GM12878 (cell line): ENCODE data around the gene COL19A1. TPM values are rescaled to one million over a fixed set of nuclear protein-coding genes. Genes with fewer than 3 reads are reported as not detected.

Experiments
- ATAC-seq: fragments of 200-7000 bp; cut with Tn5 transposase; 3 replicates; pipeline ENCODE4 v1.9.1; 2020; ENCODE audit warnings: mild to moderate bottlenecking, moderate library complexity
- BruUV-seq: library from RNA; stranded (reverse); fragments of 400-500 nt; replicated peaks from 2 replicates; lab custom pipeline; 2021; lab: Mats Ljungman, UMichigan
- CTCF ChIA-PET: fragments of 300-600 bp; sonication (Branson Sonifier 250); formaldehyde crosslinking; extraction: SDS; loops from one replicate; lab custom pipeline; 2021; ENCODE audit warnings: inconsistent platforms; lab: Yijun Ruan, JAX
- POLR2A ChIA-PET: fragments of 350-600 bp; formaldehyde crosslinking; extraction: SDS; loops from one replicate; lab custom pipeline; 2021; ENCODE audit warnings: inconsistent platforms; lab: Charles Lee
- RAD21 ChIA-PET: fragments of 300-600 bp; sonication (Branson Sonifier 250); formaldehyde crosslinking; loops from one replicate; lab custom pipeline; 2023; ENCODE audit warnings: antibody characterized with exemption; ENCODE audit not compliant: unreplicated experiment; lab: Charles Lee
- SMC1A ChIA-PET: fragments of 300-600 bp; sonication (Branson Sonifier 250); formaldehyde crosslinking; loops from one replicate; lab custom pipeline; 2023; ENCODE audit not compliant: unreplicated experiment, uncharacterized antibody; lab: Charles Lee
- DNase-seq: peaks from one replicate; pipeline ENCODE4 v3.0.0-alpha.2; 2011; ENCODE audit warnings: low read depth, low spot score
- FAIRE-seq: peaks from 3 replicates; lab custom pipeline; 2011; peaks lifted over from hg19 to GRCh38; lab: Jason Lieb, UNC
- H2AFZ ChIP-seq: 2 replicates; pipeline ENCODE4 v1.6.0; 2011; ENCODE audit warnings: low read depth, low read length, control low read depth; ENCODE audit not compliant: control insufficient read depth
- H3K27ac ChIP-seq: 2 replicates; pipeline ENCODE4 v1.5.1; 2011; ENCODE audit warnings: control low read depth; ENCODE audit not compliant: control insufficient read depth, insufficient read depth
- H3K27me3 ChIP-seq, 2 experiments: replicated peaks in 1 of 2; 2 replicates each; pipeline versions ENCODE4 v1.6.0 to v1.6.1; 2011; ENCODE audit warnings: low read length in 1 of 2; ENCODE audit not compliant: control insufficient read depth in 2 of 2, insufficient read depth in 2 of 2
- H3K36me3 ChIP-seq, 2 experiments: 2 replicates each; pipeline ENCODE4 v1.5.1; 2011; ENCODE audit warnings: low read length in 1 of 2; ENCODE audit not compliant: control insufficient read depth in 2 of 2, insufficient read depth in 2 of 2
- H3K4me1 ChIP-seq: 2 replicates; pipeline ENCODE4 v1.6.1; 2011; ENCODE audit warnings: mild to moderate bottlenecking, low read length, moderate library complexity, mixed read lengths; ENCODE audit not compliant: control insufficient read depth, insufficient read depth
- H3K4me2 ChIP-seq: 2 replicates; pipeline ENCODE4 v1.6.0; 2011; ENCODE audit warnings: control low read depth; ENCODE audit not compliant: control insufficient read depth, insufficient read depth
- H3K4me3 ChIP-seq: fragments of 200-600 bp; sonication (generic); 2 replicates; pipeline ENCODE4 v1.5.1; 2016
- H3K79me2 ChIP-seq: 2 replicates; pipeline ENCODE4 v1.6.0; 2011; ENCODE audit warnings: low read length; ENCODE audit not compliant: control insufficient read depth, insufficient read depth
- H3K9ac ChIP-seq: 2 replicates; pipeline ENCODE4 v1.8.0; 2011; ENCODE audit warnings: low read length, control low read depth, mixed read lengths; ENCODE audit not compliant: control insufficient read depth, insufficient read depth
- H3K9me3 ChIP-seq: replicated peaks from 3 replicates; pipeline ENCODE4 v1.5.1; 2011; ENCODE audit warnings: mild to moderate bottlenecking, low read length; ENCODE audit not compliant: control insufficient read depth, insufficient read depth
- H4K20me1 ChIP-seq: 2 replicates; pipeline ENCODE4 v1.6.0; 2011; ENCODE audit not compliant: control insufficient read depth, insufficient read depth
- ASH2L ChIP-seq: fragments of 300-600, 200-600 bp; sonication (generic); IDR thresholded peaks from 2 replicates; pipeline ENCODE4 v1.6.1; 2017; ENCODE audit warnings: low read depth, mild to moderate bottlenecking, borderline replicate concordance
- ATF3 ChIP-seq: IDR thresholded peaks from 2 replicates; pipeline ENCODE4 v1.6.1; 2011; ENCODE audit warnings: low read depth, mild to moderate bottlenecking, low read length, moderate library complexity, borderline replicate concordance; ENCODE audit errors: extremely low read depth
- BMI1 ChIP-seq: fragments of 450-650 bp; IDR thresholded peaks from 2 replicates; pipeline ENCODE4 v1.6.1; 2016; ENCODE audit warnings: mild to moderate bottlenecking, moderate library complexity, borderline replicate concordance
- CBX3 ChIP-seq: fragments of 200-600 bp; sonication (generic); IDR thresholded peaks from 2 replicates; pipeline ENCODE4 v1.6.1; 2016; ENCODE audit warnings: low read depth, borderline replicate concordance
- EED ChIP-seq: sonication (generic); IDR thresholded peaks from 2 replicates; pipeline ENCODE4 v1.6.1; 2016; ENCODE audit warnings: antibody characterized with exemption, low read depth
- GATAD2B ChIP-seq: fragments of 450-650 bp; conservative IDR thresholded peaks from 2 replicates; pipeline ENCODE4 v1.6.1; 2017; ENCODE audit warnings: low read depth, mild to moderate bottlenecking, moderate library complexity
- HDAC2 ChIP-seq: fragments of 200-600 bp; sonication (generic); IDR thresholded peaks from 2 replicates; pipeline ENCODE4 v1.6.1; 2017
- IRF3 ChIP-seq: fragments of 450-650 bp; IDR thresholded peaks from 2 replicates; pipeline ENCODE4 v1.6.1; 2014; ENCODE audit warnings: mild to moderate bottlenecking
- MLLT1 ChIP-seq: fragments of 450-650 bp; IDR thresholded peaks from 2 replicates; pipeline ENCODE4 v1.6.1; 2016; ENCODE audit warnings: mild to moderate bottlenecking
- MTA3 ChIP-seq: IDR thresholded peaks from 2 replicates; pipeline ENCODE4 v1.6.1; 2012; ENCODE audit warnings: low read length, inconsistent platforms, borderline replicate concordance
- NBN ChIP-seq: fragments of 450-650 bp; IDR thresholded peaks from 2 replicates; pipeline ENCODE4 v1.6.1; 2016
- NRF1 ChIP-seq: conservative IDR thresholded peaks from 2 replicates; pipeline ENCODE4 v1.6.1; 2011; ENCODE audit warnings: mild to moderate bottlenecking, low read depth, low read length, improper control_type of control experiment
- RCOR1 ChIP-seq: conservative IDR thresholded peaks from 2 replicates; pipeline ENCODE4 v1.6.1; 2012; ENCODE audit warnings: low read depth, low read length, improper control_type of control experiment
- RELA ChIP-seq: fragments of 450-650 bp; IDR thresholded peaks from 2 replicates; pipeline ENCODE4 v1.8.0; 2014; ENCODE audit warnings: borderline replicate concordance; ENCODE audit not compliant: partially characterized antibody
- YY1 ChIP-seq: IDR thresholded peaks from 2 replicates; pipeline ENCODE4 v1.6.1; 2011; ENCODE audit warnings: low read depth, mild to moderate bottlenecking, low read length
- ZBTB33 ChIP-seq: fragments of 450-650 bp; IDR thresholded peaks from 2 replicates; pipeline ENCODE4 v1.6.1; 2017; ENCODE audit warnings: mild to moderate bottlenecking
- WGBS: methylation state at CpG from one replicate; pipeline ENCODE4 v1.1.6; 2016; ENCODE audit warnings: low lambda C conversion rate; ENCODE audit not compliant: insufficient replicate concordance, insufficient coverage; ENCODE audit errors: missing lambda C conversion rate; 5-methylcytosine and 5-hydroxymethylcytosine counted together
- in situ Hi-C: fragments of 300-500 bp; cut with MboI; formaldehyde crosslinking; loops from 9 replicates; pipeline ENCODE4 v1.14.3; 2018; ENCODE audit warnings: mixed read lengths
- intact Hi-C: fragments of 100-400 bp; cut with micrococcal nuclease; formaldehyde crosslinking; loops from one replicate; pipeline ENCODE4 v1.14.2; 2022; ENCODE audit not compliant: unreplicated experiment
- polyA plus RNA-seq, 11 experiments: library from polyadenylated mRNA; depleted of rRNA in 4 of 11; unstranded in 6 of 11; stranded (reverse) in 5 of 11; fragments of >200 nt; fragmentation: Nextera tagmentation in 4 of 11; fragmentation: Illumina TruSeq in 1 of 11; extraction: Ambion mirVana in 4 of 11; extraction: Trizol in 1 of 11; gene quantifications; 1 replicate in 1 of 11; 2 replicates in 10 of 11; pipeline versions ENCODE4 v1.2.1 to v1.2.3, GENCODE V29; 2011 to 2016; ENCODE audit warnings: inconsistent platforms in 2 of 11, missing spikeins in 2 of 11, low read depth in 1 of 11
- total RNA-seq, 4 experiments: library from RNA; depleted of rRNA in 3 of 4; stranded (reverse); fragments of >200 nt in 3 of 4; fragmentation: Illumina TruSeq in 1 of 4; extraction: Trizol in 1 of 4; gene quantifications; 2 replicates each; pipeline versions ENCODE4 v1.2.1 to v1.2.3, GENCODE V29; 2013 to 2021

Gene COL19A1
- total and polyA plus RNA-seq, 10 of the 15 experiments (the other 5 are each of a cell fraction or from before 2014, with no cell fraction given), result 1.1 to 13.5 (median 4.1) TPM

- TF ChIP-seq ZBTB33, result no peak
- TF ChIP-seq HDAC2, result no peak
- TF ChIP-seq CBX3, result no peak
- TF ChIP-seq RELA, result no peak
- peak; percentile 87; the same call in 1 of the 2 replicates for TF ChIP-seq ASH2L
- TF ChIP-seq YY1, result no peak
- TF ChIP-seq GATAD2B, result 0 out of 2 replicates have a peak, but pooled peaks have one; percentile 47
- 0 out of 2 replicates have a peak, but pooled peaks have one; percentile 20 for TF ChIP-seq NBN
- peak; percentile 93; the same call in 1 of the 2 replicates for TF ChIP-seq MTA3
- no peak for TF ChIP-seq BMI1
- TF ChIP-seq, all 136 proteins: peak for 51
These were observed 15.2 kb downstream of the COL19A1 start (continued) for GRCh38 chr6:69881322-69882151.

- H3K4me1 ChIP-seq, result peaks cover 22% of the 10 kb centered on the region
- TF ChIP-seq NRF1, result no peak
- no peak for TF ChIP-seq EED
- TF ChIP-seq RELA, result no peak
- TF ChIP-seq MLLT1, result no peak
- no peak for TF ChIP-seq NBN
- TF ChIP-seq IRF3, result no peak
- TF ChIP-seq ATF3, result no peak
- no peak for TF ChIP-seq RCOR1
These were observed 17.2 kb downstream of the COL19A1 start for GRCh38 chr6:69883551-69883950.

More at GRCh38 chr6:69883551-69883950, 17.2 kb downstream of the COL19A1 start:
- H3K36me3 ChIP-seq, result no peaks in the 10 kb centered on the region; a peak in 1 of 4 replicates
- intact Hi-C loops (no loop called here), in situ Hi-C loops (no loop called here)
- FAIRE-seq (no peak), DNase-seq (no peak), ATAC-seq (no peak)
- H3K9ac ChIP-seq, result no peak overlapping the region
- ChIA-PET CTCF (interaction anchor here (3.7 to 11.4 kb wide), 2 partner anchors 11 to 18 kb away, joined by 17 to 91 read pairs; partner anchors contain the start of gene COL19A1), POLR2A (interaction anchor here (1.3 to 3.4 kb wide), 2 partner anchors 9 to 17 kb away, joined by 3 to 43 read pairs; partner anchors contain the start of gene COL19A1), SMC1A (interaction anchor here (3.4 to 6.6 kb wide), 2 partner anchors 9 to 16 kb away, joined by 16 to 67 read pairs; partner anchors contain the start of gene COL19A1), RAD21 (no interaction called here)
- H3K27ac ChIP-seq, result no peak overlapping the region
- no peak overlapping the region for H3K4me3 ChIP-seq
- peaks cover 10% of the 10 kb centered on the region for H3K9me3 ChIP-seq
- H4K20me1 ChIP-seq, result no peaks in the 10 kb centered on the region
- H3K27me3 ChIP-seq, result no peaks in the 10 kb centered on the region
- no peak overlapping the region for H2AFZ ChIP-seq
- WGBS, result 81% methylated on average over 4 of the region's 4 CpGs
- H3K79me2 ChIP-seq, result peaks cover 20% of the 10 kb centered on the region
- no TSS peak for BruUV-seq
- no peak overlapping the region for H3K4me2 ChIP-seq
